MM.1S (cell line): Measurements from ENCODE around the gene UBE2L6.

Experiments used
- DNase-seq: peaks from one replicate; pipeline ENCODE4 v3.0.0-alpha.2; 2015
- H2AFZ ChIP-seq: fragments of 300-600 bp; sonication (generic); 2 replicates; pipeline ENCODE4 v1.6.0; 2016; ENCODE audit warnings: antibody characterized with exemption, low read length
- H3F3A ChIP-seq: fragments of 300-600 bp; sonication (generic); 2 replicates; pipeline ENCODE4 v1.6.1; 2016; ENCODE audit warnings: mild to moderate bottlenecking, antibody characterized with exemption, low read length, moderate library complexity, mixed read lengths; ENCODE audit not compliant: insufficient read depth
- H3K27ac ChIP-seq: fragments of 300-600 bp; sonication (generic); 2 replicates; pipeline ENCODE4 v1.5.1; 2016; ENCODE audit warnings: mild to moderate bottlenecking, low read length
- H3K27me3 ChIP-seq: fragments of 300-600 bp; sonication (generic); replicated peaks from 2 replicates; pipeline ENCODE4 v1.6.0; 2016; ENCODE audit warnings: low read length; ENCODE audit not compliant: insufficient read depth
- H3K36me3 ChIP-seq: fragments of 300-600 bp; sonication (generic); replicated peaks from 2 replicates; pipeline ENCODE4 v1.6.1; 2016; ENCODE audit warnings: mild to moderate bottlenecking, low read length, mixed read lengths; ENCODE audit not compliant: insufficient read depth
- H3K4me1 ChIP-seq: fragments of 300-600 bp; sonication (generic); 2 replicates; pipeline ENCODE4 v1.6.1; 2016; ENCODE audit warnings: low read length, mixed read lengths
- H3K4me2 ChIP-seq: fragments of 300-600 bp; sonication (generic); 2 replicates; pipeline ENCODE4 v1.6.0; 2016; ENCODE audit warnings: low read depth, low read length
- H3K4me3 ChIP-seq: fragments of 300-600 bp; sonication (generic); 2 replicates; pipeline ENCODE4 v1.5.1; 2016; ENCODE audit warnings: low read length, mixed read lengths
- H3K79me2 ChIP-seq: fragments of 300-600 bp; sonication (generic); 2 replicates; pipeline ENCODE4 v1.6.1; 2016; ENCODE audit warnings: mixed run types, low read length, mixed read lengths
- H3K9ac ChIP-seq: fragments of 300-600 bp; sonication (generic); 2 replicates; pipeline ENCODE4 v1.6.1; 2016; ENCODE audit warnings: low read length, mixed read lengths
- H3K9me2 ChIP-seq: fragments of 300-600 bp; sonication (generic); replicated peaks from 2 replicates; pipeline ENCODE4 v1.6.1; 2016; ENCODE audit warnings: mild to moderate bottlenecking, low read length, mixed read lengths; ENCODE audit not compliant: insufficient read depth
- H3K9me3 ChIP-seq: fragments of 300-600 bp; sonication (generic); replicated peaks from 2 replicates; pipeline ENCODE4 v1.6.1; 2016; ENCODE audit warnings: mild to moderate bottlenecking, low read length, mixed read lengths; ENCODE audit not compliant: insufficient read depth
- H4K20me1 ChIP-seq: fragments of 300-600 bp; sonication (generic); 2 replicates; pipeline ENCODE4 v1.6.1; 2016; ENCODE audit warnings: mild to moderate bottlenecking, low read length, moderate library complexity, mixed read lengths; ENCODE audit not compliant: insufficient read depth
- CTCF ChIP-seq: fragments of 300-600 bp; sonication (generic); IDR thresholded peaks from 2 replicates; pipeline ENCODE4 v1.5.1; 2016; ENCODE audit warnings: antibody characterized with exemption, low read length, mixed read lengths
- EZH2 ChIP-seq: fragments of 300-600 bp; sonication (generic); optimal IDR thresholded peaks from 2 replicates; pipeline ENCODE3; 2017; ENCODE audit warnings: low read depth, mild to moderate bottlenecking, antibody characterized with exemption, low read length, mixed read lengths
- EZH2phosphoT487 ChIP-seq: fragments of 300-600 bp; sonication (generic); IDR thresholded peaks from 2 replicates; pipeline ENCODE4 v1.6.1; 2018; ENCODE audit warnings: antibody characterized with exemption, low read length

Gene UBE2L6

DNA sequence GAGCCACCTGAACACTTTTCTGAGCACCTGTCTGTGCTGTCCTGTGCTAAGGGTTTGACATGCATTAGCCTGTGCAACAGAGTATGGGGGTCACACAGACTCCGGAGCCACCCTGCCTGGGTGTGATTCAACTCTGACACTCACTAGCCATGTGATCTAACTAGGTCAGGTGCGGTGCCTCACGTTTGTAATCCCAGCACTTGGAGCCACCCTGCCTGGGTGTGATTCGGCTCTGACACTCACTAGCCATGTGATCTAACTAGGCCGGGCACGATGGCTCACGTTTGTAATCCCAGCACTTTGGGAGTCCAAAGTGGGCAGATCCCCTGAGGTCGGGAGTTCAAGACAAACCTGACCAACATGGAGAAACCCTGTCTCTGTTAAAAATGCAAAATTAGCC is 11.4 kb downstream of the UBE2L6 start:
- no peaks in the 10 kb centered on the region for H3K9me2 ChIP-seq
- no peak overlapping the region for H3K4me2 ChIP-seq
- H3K4me3 ChIP-seq: no peak overlapping the region
- H3K79me2 ChIP-seq: peaks cover 3% of the 10 kb centered on the region; the same call in 1 of the 2 replicates
- no peak for DNase-seq
- no peaks in the 10 kb centered on the region for H4K20me1 ChIP-seq
- TF ChIP-seq EZH2phosphoT487: no peak
- no peak for TF ChIP-seq EZH2
- H3K4me1 ChIP-seq: no peaks in the 10 kb centered on the region
- H2AFZ ChIP-seq: no peak overlapping the region
- no peak overlapping the region for H3K9ac ChIP-seq
- H3K27ac ChIP-seq: no peak overlapping the region
- H3K27me3 ChIP-seq: no peaks in the 10 kb centered on the region
- H3K9me3 ChIP-seq: no peaks in the 10 kb centered on the region
- no peaks in the 10 kb centered on the region for H3F3A ChIP-seq
- H3K36me3 ChIP-seq: no peaks in the 10 kb centered on the region; the same call in 1 of the 2 replicates

- no peak overlapping the region for H3K27ac ChIP-seq
- H3K79me2 ChIP-seq: no peaks in the 10 kb centered on the region
- no peak overlapping the region for H3K4me3 ChIP-seq
- H3K4me1 ChIP-seq: no peaks in the 10 kb centered on the region
- no peaks in the 10 kb centered on the region for H3F3A ChIP-seq
- no peaks in the 10 kb centered on the region for H3K9me3 ChIP-seq
- DNase-seq: no peak
- TF ChIP-seq CTCF (no peak), EZH2phosphoT487 (no peak), EZH2 (no peak)
- no peak overlapping the region for H3K4me2 ChIP-seq
- no peak overlapping the region for H3K9ac ChIP-seq
- no peak overlapping the region for H2AFZ ChIP-seq
- H3K9me2 ChIP-seq: no peaks in the 10 kb centered on the region
- no peaks in the 10 kb centered on the region for H3K27me3 ChIP-seq
- H3K36me3 ChIP-seq: no peaks in the 10 kb centered on the region; the same call in 1 of the 2 replicates
- H4K20me1 ChIP-seq: no peaks in the 10 kb centered on the region
Observed at GRCh38 chr11:57555393-57555792, 12.1 kb downstream of the UBE2L6 start.

DNA sequence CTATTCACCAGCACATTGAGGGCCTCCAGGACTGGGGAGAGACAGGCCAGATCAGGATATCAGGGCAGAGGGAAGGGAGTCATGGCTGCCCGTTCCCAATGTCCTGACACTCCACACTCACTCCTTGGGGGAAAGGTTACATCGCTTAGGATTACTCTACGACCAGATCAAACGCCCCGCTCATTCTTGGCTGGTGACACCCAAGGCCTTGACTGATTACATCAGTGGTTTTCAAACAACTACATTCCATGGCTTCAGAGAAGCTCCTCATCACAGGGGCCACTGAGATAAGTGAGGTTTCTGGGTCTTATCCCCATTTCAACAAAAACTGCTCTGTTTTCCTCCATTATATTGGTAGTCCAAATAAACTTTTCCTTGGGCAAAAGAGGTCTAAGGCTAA is 15.0 kb downstream of the UBE2L6 start:
- no peaks in the 10 kb centered on the region; the same call in 1 of the 2 replicates for H3K36me3 ChIP-seq
- no peaks in the 10 kb centered on the region for H3K27me3 ChIP-seq
- H3F3A ChIP-seq: peaks cover 15% of the 10 kb centered on the region
- no peaks in the 10 kb centered on the region for H4K20me1 ChIP-seq
- H3K9ac ChIP-seq: no peak overlapping the region
- no peak overlapping the region for H3K4me2 ChIP-seq
- no peak for DNase-seq
- H3K4me3 ChIP-seq: no peak overlapping the region
- TF ChIP-seq EZH2: no peak
- TF ChIP-seq EZH2phosphoT487: no peak
- no peak for TF ChIP-seq CTCF
- no peak overlapping the region for H2AFZ ChIP-seq
- no peak overlapping the region for H3K27ac ChIP-seq
- peaks cover 9% of the 10 kb centered on the region for H3K4me1 ChIP-seq
- no peaks in the 10 kb centered on the region for H3K9me2 ChIP-seq
- no peaks in the 10 kb centered on the region for H3K79me2 ChIP-seq
- no peaks in the 10 kb centered on the region for H3K9me3 ChIP-seq

GRCh38 chr11:57551941-57552340 is 15.5 kb downstream of the UBE2L6 start:
- H3K36me3 ChIP-seq: no peaks in the 10 kb centered on the region; the same call in 1 of the 2 replicates
- H3K9me3 ChIP-seq: no peaks in the 10 kb centered on the region
- H3K4me3 ChIP-seq: no peak overlapping the region
- H3K79me2 ChIP-seq: no peaks in the 10 kb centered on the region
- no peak overlapping the region for H3K27ac ChIP-seq
- H3K4me2 ChIP-seq: no peak overlapping the region
- peaks cover 15% of the 10 kb centered on the region for H3K4me1 ChIP-seq
- no peaks in the 10 kb centered on the region for H3K27me3 ChIP-seq
- no peak for DNase-seq
- H4K20me1 ChIP-seq: no peaks in the 10 kb centered on the region
- H3F3A ChIP-seq: peaks cover 21% of the 10 kb centered on the region
- no peaks in the 10 kb centered on the region for H3K9me2 ChIP-seq
- no peak overlapping the region for H2AFZ ChIP-seq
- TF ChIP-seq EZH2 (no peak), EZH2phosphoT487 (no peak), CTCF (no peak)
- no peak overlapping the region for H3K9ac ChIP-seq
